Measurements from ENCODE around the gene DLG2. TPM values are rescaled to one million over a fixed set of nuclear protein-coding genes. Genes with fewer than 3 reads are reported as not detected.

DLG2 gene
- total RNA-seq, 4 donors from 2014 or later: 37.9 to 71.5 (median 44.9) TPM

GRCh38 chr11:84425673-84426072 lies 1201.5 kb downstream of the DLG2 start:
- Histone ChIP-seq H3K9me3 (no peaks in the 10 kb centered on the region), H3K36me3 (no peaks in the 10 kb centered on the region), H3K27me3 (no peaks in the 10 kb centered on the region), H3K27ac (no peak overlapping the region), H3K4me3 (no peak overlapping the region), H3K4me1 (no peaks in the 10 kb centered on the region)
- no peak for DNase-seq (ENCODE audit: low spot score in 2 of 2)
- TF ChIP-seq EP300 (IDR thresholded peaks at IDR 0.05): no peak
- TF ChIP-seq POLR2AphosphoS5 (IDR thresholded peaks at IDR 0.05): no peak
- no peak for TF ChIP-seq CTCF (IDR thresholded peaks at IDR 0.05)
- no peak for TF ChIP-seq POLR2A (IDR thresholded peaks at IDR 0.05)

- no peaks in the 10 kb centered on the region for H3K27me3 ChIP-seq
- no peak overlapping the region for H3K27ac ChIP-seq
- no peaks in the 10 kb centered on the region for H3K36me3 ChIP-seq
- H3K4me1 ChIP-seq: no peaks in the 10 kb centered on the region
- DNase-seq (ENCODE audit: low spot score in 2 of 2): no peak
- WGBS: 90% methylated on average over 4 of the region's 4 CpGs
- no peak overlapping the region for H3K4me3 ChIP-seq
- TF ChIP-seq CTCF (IDR thresholded peaks at IDR 0.05) (no peak), POLR2AphosphoS5 (IDR thresholded peaks at IDR 0.05) (no peak), POLR2A (IDR thresholded peaks at IDR 0.05) (no peak), EP300 (IDR thresholded peaks at IDR 0.05) (no peak)
- H3K9me3 ChIP-seq: no peaks in the 10 kb centered on the region
Measured at GRCh38 chr11:84420271-84420670, 1206.9 kb downstream of the DLG2 start.

GRCh38 chr11:84419616-84420015 lies 1207.5 kb downstream of the DLG2 start:
- no peak for DNase-seq (ENCODE audit: low spot score in 2 of 2)
- no peak overlapping the region for H3K27ac ChIP-seq
- TF ChIP-seq POLR2AphosphoS5 (IDR thresholded peaks at IDR 0.05) (no peak), EP300 (IDR thresholded peaks at IDR 0.05) (no peak), POLR2A (IDR thresholded peaks at IDR 0.05) (no peak), CTCF (IDR thresholded peaks at IDR 0.05) (no peak)
- no peak overlapping the region for H3K4me3 ChIP-seq
- H3K27me3 ChIP-seq: no peaks in the 10 kb centered on the region
- H3K36me3 ChIP-seq: no peaks in the 10 kb centered on the region
- no peaks in the 10 kb centered on the region for H3K4me1 ChIP-seq
- WGBS: 81% methylated on average over 3 of the region's 3 CpGs
- no peaks in the 10 kb centered on the region for H3K9me3 ChIP-seq

- Histone ChIP-seq H3K27ac (no peak overlapping the region), H3K4me3 (no peak overlapping the region), H3K9me3 (no peaks in the 10 kb centered on the region), H3K36me3 (no peaks in the 10 kb centered on the region), H3K4me1 (no peaks in the 10 kb centered on the region), H3K27me3 (no peaks in the 10 kb centered on the region)
- 13% methylated on average over 1 of the region's 1 CpG for WGBS
- no peak for DNase-seq (ENCODE audit: low spot score in 2 of 2)
- TF ChIP-seq EP300 (IDR thresholded peaks at IDR 0.05): no peak
- no peak for TF ChIP-seq CTCF (IDR thresholded peaks at IDR 0.05)
- TF ChIP-seq POLR2AphosphoS5 (IDR thresholded peaks at IDR 0.05): no peak
- TF ChIP-seq POLR2A (IDR thresholded peaks at IDR 0.05): no peak
Measured at GRCh38 chr11:84414920-84415319, 1212.2 kb downstream of the DLG2 start.

GRCh38 chr11:84413549-84413948 lies 1213.6 kb downstream of the DLG2 start:
- no peaks in the 10 kb centered on the region for H3K4me1 ChIP-seq
- H3K27ac ChIP-seq: no peak overlapping the region
- no peaks in the 10 kb centered on the region for H3K36me3 ChIP-seq
- no peak for DNase-seq (ENCODE audit: low spot score in 2 of 2)
- no peaks in the 10 kb centered on the region for H3K27me3 ChIP-seq
- TF ChIP-seq EP300 (IDR thresholded peaks at IDR 0.05): no peak
- no peak for TF ChIP-seq POLR2AphosphoS5 (IDR thresholded peaks at IDR 0.05)
- TF ChIP-seq CTCF (IDR thresholded peaks at IDR 0.05): no peak
- no peak for TF ChIP-seq POLR2A (IDR thresholded peaks at IDR 0.05)
- H3K9me3 ChIP-seq: no peaks in the 10 kb centered on the region
- no peak overlapping the region for H3K4me3 ChIP-seq

Data from suprapubic skin (tissue), 4 donors.